UCSD-AML1 (cell line): ENCODE measurements around the gene HYCC1.
"Not testable (repeated sequence)": the region's sequence is repeated elsewhere in the genome, so short reads cannot be mapped to it uniquely, and the experiment has no call there.

Experiments
- DNase-seq: peaks from one replicate; lab custom pipeline; 2025; ENCODE audit not compliant: unreplicated experiment; lab: John Stamatoyannopoulos, UW

Gene HYCC1

DNA sequence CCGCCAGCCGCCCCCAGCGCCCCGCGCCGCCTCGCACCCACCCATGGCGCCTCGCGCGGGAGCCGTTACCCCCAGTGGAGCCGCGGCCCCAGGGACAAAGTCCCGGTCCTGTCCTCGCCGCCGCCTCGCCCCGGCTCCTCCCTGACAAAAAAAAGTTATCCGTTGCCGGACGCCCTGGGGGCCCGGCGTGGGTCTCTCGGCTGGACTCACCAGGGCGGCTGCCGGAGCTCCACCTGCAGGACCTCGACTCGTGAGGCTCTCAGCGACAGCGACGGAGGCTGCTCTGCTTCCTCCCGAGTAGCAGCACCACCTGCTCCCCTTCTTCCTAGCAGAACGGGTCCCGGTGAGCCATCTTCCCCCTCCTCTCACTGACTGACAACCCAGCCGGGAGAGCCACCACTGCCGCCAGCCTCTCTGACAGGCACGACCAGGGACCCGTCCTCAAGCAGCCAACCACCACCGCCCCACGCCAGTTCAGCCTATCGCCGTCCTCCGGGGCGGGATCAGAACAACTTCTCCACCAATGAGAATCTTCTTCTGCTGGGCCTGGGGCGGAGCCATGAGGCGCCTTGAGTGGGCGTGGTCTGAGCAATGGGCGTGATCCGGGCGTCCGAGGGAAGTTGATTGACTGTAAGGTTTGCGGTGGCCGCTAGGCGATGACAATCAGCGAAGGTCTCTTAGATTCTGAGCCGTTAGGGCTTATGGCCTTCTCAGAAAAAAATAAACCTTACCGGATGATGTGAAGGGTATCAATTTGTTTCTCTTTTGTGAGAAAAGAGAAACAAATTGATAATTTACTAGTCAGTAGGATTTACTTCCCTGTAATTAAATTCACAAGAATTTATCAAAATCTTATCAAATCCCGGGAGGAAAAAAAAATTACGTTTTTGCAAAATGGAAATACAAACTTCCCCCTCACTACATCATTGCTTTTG is at the start of gene HYCC1:
HYCC1 (minus strand) TSS at position 416 of the 935 bp plus-strand sequence. CDS start 23,019 bp downstream, outside the sequence.
- peak; percentile 91 for DNase-seq

DNA sequence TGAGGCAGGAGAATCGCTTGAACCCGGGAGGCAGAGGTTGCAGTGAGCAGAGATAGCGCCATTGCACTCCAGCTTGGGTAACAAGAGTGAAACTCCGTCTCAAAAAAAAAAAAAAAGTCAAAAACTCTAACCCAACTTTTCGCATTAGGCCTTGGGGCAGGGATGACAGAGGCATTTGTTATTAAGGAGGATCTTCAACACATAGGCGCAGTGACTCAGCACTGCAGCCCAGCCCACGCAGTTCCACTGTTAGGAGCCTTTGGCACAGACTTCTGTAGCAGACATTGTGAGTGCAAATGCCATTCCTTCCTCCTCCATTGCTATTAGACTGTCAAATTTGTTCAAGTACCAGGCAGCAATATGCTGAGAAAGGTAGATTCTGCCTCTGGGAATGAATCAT is 48.5 kb upstream of the HYCC1 start:
- DNase-seq, result no peak

DNA sequence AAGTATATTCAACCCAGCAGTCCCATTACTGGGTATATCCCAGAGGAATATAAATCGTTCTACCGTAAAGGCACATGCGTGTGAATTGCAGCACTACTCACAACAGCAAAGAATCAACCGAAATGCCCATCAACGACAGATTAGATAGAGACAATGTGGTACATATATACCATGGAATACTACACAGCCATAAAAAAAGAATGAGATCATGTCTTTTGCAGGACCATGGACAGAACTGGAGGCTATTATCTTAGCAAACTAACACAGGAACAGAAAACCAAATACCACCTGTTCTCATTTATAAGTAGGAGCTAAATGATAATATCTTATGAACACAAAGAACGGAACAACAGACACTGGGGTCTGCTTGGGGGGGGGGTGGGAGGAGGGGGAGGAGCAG is 47.4 kb upstream of the HYCC1 start:
- no peak for DNase-seq

DNA sequence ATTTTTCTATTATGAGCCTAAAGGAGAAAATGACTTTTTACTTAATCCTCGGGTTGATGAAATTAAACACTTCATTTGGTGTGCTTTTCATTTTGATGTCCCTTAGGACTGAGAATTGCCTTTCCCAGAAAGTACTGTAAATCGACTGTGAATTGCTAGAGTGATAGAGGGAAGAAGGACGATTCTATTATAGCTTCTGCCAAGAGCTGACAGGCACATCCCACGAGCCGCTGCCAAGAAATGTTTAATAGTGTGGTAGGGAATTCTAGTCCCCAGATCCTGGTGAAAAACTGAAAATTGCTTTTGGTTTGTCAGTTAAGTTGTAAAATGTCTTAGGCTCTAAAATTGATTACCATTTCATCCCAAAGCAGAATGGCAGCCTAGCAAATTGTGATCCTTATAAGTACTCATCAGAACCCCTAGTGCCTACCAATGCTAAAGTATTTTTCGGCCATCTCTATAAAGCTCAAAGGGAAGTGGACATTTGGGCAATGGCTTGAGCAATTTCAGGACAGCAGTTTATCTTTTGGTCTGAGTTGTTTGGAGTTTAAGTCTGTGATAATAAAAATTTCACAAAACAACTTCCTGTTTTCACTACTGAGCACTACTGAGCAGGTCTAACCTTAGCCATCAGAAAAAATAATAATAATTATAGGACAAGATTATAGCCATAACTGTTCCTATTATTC is 44.6 kb upstream of the HYCC1 start:
- DNase-seq, result no peak

DNA sequence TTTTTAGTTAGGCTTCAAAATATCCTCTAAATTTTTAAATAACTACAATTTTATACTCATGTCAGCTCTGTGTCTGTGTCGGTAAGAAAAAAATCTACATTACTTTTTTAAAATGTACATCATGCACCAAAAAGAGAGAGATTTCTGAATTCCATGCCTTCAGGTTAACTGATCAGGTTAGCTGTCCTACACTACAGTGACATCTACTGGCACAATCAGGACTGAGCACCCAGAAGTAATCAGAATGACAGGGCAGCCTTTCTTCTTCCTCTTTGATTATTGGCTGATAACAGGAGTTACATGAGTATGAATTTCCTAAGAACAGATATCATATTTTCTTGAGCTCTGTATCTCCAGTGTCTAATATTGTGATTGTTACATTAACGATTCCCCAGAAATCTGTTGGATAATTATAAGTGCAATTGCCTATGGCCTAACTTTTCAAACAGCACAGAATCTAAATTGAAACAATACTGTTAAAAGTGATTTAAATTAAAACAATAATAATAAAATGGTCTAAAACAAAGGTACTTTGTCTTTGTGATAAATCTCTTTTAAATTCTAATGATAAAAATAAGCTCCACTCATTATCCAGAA is 41.8 kb upstream of the HYCC1 start:
- DNase-seq, result no peak

DNA sequence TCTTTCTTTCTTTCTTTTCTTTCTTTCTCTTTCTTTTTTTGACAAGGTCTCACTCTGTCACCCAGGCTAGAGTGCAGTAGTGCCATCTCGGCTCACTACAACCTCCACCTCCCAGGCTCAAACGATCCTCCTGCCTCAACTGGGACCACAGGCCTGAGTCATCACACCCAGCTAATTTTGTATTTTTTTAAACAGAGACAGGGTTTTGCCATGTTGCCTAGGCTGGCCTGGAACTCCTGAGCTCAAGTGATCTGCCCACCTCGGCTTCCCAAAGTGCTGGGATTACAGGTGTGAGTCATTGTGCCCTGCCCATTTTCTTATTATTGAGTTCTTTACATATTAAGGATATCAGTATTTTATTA is 37.2 kb upstream of the HYCC1 start:
- not testable (repeated sequence) for DNase-seq

DNA sequence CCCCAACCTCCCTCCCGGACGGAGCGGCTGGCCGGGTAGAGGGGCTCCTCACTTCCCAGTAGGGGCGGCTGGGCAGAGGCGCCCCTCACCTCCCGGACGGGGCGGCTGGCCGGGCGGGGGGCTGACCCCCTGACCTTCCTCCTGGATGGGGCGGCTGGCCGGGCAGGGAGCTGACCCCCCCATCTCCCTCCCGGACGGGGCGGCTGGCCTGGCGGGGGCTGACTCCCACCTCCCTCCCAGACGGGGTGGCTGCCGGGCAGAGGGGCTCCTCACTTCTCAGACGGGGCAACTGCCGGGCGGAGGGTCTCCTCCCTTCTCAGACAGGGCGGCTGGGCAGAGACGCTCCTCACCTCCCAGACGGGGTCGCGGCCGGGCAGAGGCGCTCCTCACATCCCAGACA is 32.4 kb upstream of the HYCC1 start:
- not testable (repeated sequence) for DNase-seq

DNA sequence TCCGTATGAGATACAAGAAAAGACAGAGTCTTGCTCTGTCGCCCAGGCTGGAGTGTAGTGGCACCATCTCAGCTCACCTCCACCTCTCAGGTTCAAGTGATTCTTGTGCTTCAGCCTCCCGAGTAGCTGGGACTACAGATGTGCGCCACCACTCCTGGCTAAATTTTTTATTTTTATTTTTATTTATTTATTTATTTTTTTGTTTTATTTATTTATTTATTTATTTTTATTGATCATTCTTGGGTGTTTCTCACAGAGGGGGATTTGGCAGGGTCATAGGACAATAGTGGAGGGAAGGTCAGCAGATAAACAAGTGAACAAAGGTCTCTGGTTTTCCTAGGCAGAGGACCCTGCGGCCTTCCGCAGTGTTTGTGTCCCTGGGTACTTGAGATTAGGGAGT is 31.2 kb upstream of the HYCC1 start:
- not testable (repeated sequence) for DNase-seq

DNA sequence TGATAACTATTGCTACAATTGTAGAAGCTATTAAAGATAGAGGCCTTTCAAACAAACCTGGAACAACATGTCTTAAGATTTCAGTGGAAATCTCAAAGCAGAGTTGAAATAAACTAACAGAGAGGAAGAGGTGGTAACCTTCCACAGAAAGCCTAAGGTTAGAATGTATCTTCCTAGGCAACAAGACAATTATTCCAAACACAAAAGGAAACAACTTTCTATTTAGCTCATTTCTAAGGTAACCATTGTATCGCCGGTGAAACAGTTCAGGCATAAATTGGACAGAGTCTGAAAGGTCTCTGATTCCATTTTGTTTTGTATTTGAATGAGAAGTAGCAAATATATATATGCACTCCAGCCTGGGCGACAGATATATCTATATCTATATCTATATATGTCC is 30.7 kb upstream of the HYCC1 start:
- no peak for DNase-seq

DNA sequence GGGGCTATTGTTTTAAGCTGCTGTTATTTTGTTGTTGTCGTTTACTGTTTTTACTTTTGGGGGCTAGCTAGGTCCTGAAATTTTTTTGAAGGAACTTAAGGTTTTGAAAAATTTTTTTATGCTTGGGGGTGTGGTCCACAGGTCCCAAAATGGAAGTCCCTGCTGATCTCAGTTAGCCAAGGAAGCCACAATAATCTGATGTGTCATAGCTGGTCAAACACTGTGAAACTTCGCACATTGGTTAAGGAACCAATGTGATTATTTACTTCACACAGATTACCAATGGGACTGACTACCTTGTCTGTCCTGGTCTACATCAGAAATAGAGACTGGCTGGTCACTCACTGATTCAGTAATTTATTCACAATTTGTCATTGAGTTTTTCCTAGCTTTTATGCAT is 29.5 kb upstream of the HYCC1 start:
- no peak for DNase-seq

DNA sequence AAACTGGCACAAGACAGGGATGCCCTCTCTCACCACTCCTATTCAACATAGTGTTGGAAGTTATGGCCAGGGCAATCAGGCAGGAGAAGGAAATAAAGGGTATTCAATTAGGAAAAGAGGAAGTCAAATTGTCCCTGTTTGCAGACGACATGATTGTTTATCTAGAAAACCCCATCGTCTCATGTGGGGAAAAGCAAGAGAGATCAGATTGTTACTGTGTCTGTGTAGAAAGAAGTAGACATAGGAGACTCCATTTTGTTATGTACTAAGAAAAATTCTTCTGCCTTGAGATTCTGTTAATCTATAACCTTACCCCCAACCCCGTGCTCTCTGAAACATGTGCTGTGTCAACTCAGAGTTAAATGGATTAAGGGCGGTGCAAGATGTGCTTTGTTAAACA is 25.7 kb upstream of the HYCC1 start:
- DNase-seq, result not testable (repeated sequence)

DNA sequence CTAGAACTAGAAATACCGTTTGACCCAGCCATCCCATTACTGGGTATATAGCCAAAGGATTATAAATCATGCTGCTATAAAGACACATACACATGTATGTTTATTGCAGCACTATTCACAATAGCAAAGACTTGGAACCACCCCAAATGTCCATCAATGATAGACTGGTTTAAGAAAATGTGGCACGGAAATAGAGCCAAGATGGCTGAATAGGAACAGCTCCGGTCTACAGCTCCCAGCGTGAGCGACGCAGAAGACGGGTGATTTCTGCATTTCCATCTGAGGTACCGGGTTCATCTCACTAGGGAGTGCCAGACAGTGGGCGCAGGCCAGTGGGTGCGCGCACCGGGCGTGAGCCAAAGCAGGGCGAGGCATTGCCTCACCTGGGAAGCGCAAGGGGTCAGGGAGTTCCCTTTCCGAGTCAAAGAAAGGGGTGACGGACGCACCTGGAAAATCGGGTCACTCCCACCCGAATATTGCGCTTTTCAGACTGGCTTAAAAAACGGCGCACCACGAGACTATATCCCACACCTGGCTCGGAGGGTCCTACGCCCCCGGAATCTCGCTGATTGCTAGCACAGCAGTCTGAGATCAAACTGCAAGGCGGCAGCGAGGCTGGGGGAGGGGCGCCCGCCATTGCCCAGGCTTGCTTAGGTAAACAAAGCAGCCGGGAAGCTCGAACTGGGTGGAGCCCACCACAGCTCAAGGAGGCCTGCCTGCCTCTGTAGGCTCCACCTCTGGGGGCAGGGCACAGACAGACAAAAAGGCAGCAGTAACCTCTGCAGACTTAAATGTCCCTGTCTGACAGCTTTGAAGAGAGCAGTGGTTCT is 21.8 kb upstream of the HYCC1 start:
- not testable (repeated sequence) for DNase-seq

DNA sequence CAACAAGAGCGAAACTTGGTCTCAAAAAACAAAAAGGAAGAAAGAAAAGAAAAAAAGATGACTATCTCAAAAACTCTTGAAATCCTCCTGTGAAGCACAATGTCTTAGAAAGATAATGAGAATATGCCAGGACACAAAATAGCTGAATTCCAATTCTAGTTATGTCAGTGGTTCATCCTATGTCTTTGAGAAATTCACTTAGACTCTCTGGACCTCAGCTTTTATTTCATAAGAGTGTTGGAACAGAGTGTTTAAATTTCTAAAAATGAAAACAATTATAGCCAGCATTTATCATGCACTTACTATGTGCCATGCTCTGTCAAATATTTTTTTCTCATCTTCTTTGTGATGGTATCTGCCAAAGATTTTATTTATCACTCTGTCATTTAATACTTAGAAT is 13.3 kb upstream of the HYCC1 start:
- no peak for DNase-seq

DNA sequence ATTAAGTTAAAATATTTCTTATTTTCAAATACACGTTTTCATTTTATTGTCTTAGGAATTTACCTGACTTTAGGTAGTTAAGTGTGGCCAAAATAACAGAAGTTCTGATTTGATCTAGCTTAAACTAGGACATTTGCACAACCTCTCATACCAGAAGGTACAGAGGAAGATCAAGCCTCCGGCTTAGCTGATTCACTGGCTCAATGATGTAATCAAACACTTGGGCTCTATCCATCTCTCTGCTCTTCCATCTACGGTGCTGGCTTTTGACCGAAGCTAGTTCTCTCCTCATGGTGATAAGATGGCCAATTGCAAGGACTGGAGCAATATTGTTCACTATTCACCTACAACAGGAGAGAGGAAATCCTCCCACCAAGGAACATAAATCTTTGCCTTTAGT is 12.2 kb upstream of the HYCC1 start:
- no peak for DNase-seq

DNA sequence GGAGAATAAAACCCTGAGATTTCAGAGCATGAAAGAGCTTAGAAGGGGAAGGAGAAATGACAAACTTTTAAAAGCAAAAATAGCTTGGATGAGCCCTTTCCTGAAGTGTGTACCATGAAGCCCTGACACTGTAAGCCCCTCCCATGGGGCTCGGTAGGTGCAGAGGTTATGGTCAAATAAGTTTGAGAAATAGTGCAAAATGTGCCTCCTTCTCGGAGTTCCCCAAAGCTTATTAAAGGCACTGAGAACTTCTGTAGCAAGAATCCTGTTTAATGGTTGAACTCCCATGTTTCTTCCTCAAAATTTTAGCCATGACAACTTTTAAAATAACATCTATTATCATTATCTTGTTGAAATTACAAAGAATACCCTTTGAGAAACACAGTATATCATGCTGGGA is 10.5 kb upstream of the HYCC1 start:
- no peak for DNase-seq

DNA sequence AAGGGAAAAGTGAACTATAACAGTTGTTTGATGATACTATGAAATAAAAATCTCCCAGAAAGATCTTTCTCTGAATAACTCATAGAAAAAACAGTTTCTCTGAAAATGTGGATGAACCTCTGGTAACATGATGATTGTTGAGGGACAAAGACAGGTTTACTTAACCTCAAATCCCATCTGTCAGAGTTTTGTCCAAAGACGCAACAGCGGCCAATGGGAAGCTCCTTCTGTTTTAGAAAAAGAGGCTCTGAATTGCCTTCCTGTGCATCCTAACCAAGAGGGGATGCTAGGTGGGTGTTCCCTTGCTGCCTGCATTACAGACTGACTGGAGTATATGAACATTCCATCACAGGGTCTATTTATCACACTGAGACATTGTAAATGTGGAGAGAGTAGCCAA is 8.9 kb upstream of the HYCC1 start:
- DNase-seq, result no peak

DNA sequence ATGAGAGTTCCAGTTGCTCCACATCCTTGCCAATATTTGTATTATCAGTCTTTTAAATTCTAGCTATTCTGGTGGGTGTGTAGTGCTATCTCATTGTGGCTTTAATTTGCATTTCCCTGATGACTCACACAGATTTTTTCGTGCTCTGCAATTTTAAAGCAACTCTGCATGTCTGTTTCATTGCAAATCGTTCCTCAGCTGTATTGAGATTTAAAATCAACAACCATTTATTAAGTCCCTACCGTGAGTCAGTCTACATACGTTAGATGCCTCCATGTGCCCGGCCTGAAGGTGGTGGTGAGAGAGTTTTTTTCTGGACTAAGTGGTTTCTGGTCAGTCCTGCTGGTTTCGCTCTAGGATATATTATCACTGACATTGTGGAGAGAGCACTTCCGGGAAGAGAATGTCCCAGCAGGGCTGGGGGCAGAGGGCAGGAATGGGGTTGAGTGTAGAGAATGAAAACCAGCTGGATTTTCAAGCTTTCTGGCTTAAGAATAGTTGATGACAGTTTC is 8.4 kb upstream of the HYCC1 start:
- no peak for DNase-seq

DNA sequence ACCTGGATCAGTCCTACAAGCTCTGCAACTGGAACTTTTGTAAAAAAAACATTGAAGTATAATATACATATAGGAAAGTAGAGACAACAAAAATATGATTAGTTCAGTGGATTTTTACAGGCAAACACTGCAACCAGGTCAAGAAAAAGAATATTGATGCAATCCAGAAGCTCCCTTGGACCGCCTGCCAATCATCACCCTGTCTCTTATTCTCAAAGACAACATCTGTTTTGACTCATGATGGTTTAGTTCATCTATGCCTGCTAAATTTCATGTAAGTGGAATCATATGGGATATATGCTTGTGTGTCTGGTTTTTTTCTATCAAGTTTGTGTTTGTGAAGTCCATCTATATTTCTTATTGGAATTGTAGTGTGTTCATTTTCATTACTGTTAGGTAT is 7.7 kb upstream of the HYCC1 start:
- no peak for DNase-seq

DNA sequence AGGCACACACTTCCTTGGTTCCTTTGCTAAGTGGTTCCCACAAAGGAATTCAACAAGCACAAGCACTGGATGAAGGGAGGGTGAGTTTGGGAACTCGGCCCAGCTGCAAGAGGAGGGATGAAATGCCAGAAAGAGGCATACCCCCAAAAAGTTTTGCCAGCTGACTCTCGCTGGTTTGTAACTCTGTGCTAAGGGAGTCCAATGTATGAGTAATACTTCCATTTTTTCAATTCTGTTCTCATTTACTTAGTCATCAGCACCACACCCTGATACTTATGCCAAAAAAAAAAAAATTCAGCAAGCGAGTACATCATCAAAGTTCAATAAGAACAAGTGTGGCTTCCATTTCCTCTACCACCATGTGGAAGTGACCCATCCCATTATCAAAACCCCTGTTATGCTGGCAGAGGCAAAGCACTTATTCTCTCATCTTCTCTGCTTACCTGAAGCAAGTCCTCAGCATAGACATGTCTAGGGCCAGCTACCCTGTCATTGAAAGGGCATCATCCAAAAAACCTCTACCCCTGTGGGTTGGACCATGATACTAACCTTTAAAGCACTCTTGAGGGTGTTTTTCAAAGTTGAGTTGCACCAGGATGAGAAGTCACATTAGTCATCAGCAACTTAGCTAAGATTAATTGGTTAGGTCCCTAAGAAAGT is 6.9 kb upstream of the HYCC1 start:
- no peak for DNase-seq

DNA sequence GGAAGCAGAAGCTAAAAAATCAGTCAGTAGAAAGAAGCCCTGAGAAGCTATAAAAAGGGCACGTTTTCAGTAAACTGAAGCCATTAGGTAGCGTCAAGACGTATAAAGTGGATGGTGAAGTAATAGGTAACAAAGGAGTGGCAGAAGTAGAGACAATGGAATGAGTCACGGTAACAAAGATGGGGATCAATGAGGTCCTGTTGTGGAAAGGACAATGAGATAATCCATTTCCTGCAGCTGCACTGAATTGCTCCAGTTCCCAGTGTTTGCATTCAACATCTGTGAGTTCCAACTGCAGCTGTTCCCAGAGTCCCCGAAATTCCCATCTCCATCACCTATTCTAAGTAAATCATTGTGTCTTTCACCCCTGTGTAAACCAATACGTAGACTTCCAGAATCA is 4.8 kb upstream of the HYCC1 start:
- no peak for DNase-seq
